DMS114 treated with DMSO at 0.1 percent for 48 hours (cell line): Measurements from ENCODE around the gene FBXL17.

Source experiments
- DNase-seq: peaks from one replicate; lab custom pipeline; 2025; ENCODE audit not compliant: unreplicated experiment; lab: John Stamatoyannopoulos, UW

FBXL17 gene

DNA sequence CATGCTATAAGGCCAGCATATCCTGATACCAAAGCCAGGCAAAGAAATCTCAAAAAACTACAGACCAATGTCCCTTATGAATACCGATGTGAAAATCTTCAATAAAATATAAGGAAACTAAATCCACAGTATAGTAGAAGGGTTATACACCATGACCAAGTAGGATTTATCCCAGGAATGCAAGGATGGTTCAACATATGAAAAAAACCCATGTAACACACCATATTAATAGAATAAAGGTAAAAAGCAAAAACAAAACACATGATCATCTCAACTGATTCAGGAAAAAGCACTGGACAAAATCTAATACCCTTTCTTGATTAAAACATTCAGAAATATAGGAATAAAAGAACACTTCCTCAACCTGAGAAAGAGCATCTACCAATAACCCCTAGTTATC, 6.1 kb downstream of the FBXL17 start:
- no peak for DNase-seq

DNA sequence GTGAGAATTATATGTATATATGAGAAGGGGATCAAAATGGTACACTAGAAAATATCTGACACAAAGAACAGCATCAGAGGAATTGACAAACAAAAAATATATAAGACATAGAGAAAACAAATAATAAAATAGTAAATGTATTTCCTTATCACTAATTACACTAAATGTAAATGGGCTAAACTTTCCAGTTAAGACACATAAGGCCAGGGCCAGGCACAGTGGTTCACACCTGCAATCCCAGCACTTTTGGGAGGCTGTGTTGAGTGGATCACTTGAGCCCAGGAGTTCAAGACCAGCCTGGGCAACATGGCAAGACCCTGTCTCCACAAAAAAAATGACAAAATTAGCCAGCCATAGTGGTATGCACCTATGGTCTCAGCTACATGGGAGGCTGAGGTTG, 8.5 kb downstream of the FBXL17 start:
- DNase-seq, result no peak

DNA sequence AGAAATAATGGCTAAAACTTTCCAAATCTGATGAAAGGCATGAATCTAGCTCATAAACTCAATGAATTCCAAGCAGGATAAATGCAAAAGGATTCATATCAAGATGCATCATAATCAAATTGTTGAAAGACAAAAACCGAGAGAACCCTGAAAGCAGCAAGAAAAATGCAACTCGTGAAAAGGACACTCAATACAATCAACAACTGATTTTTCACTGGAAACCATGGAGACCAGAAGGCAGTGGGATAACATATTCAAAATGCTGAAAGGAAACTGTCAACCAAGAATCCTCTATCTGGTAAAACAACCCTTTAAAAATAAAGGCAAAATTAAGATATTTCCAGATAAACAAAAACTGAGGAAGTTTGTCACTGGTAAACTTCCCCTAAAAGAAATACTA, 9.5 kb downstream of the FBXL17 start:
- no peak for DNase-seq

DNA sequence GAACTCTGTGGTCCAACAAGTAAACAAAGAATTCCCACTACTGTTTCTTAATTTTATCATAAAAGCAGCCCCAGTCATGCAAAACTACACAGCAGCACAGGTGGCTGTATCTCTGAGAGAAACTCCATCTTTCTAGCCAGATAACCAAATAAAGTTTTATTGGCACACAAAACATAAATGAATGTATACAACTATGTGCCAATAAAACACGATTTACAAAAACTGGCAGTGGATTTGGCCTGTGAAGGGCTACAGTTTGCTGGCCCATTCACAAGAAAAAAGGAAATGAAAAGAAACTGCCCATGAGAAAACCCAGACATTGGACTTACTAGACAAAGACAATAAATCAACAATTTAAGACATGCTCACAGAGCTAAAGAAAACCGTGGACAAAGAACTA, 10.6 kb downstream of the FBXL17 start:
- DNase-seq, result no peak

DNA sequence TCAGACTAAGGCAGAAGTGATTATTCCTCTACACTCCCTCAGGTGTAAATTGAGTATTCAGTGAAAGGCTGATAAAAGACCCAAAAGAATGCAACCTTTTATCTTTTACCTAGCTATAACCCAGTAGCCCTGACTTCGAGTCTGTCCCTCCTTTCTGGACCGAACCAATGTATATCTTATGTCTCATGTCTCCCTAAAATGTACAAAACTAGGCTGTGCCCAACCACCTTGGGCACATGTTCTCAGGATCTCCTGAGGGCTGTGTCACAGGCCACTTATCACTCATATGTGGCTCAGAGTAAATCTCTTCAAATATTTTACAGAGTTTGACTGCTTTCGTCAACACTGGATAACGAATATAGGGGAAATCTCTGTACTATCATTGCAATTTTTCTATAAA, 12.7 kb downstream of the FBXL17 start:
- no peak for DNase-seq

DNA sequence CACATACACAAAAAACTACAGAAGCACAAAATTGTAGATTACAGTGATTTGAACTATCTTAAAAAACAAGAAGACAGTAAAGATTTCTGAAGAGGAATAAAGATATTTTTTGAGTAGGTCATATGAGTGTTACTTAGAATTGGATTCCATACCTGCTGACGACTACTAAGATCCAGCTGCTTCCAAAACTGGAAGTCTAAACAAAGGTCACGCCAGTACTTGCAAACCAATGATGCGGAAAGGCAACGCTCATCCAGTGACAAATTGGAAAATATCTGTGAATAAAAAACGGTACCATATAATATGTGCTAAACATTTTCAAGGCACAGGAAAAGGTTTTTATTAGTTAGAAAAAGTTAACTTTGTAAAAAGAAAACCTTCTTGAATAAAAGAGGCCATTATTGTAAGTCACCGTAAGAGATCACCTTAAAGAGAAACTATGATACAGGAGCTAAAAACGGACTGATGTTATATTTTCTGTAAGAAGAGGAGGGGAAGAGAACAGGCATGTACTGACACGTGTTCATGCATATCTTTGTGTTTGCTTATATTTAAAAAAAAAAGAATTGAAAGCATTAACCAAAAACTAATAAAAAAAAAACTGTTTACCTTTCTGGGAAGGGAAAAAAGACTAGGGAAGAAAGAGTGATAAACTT, 14.1 kb downstream of the FBXL17 start:
- DNase-seq, result no peak

DNA sequence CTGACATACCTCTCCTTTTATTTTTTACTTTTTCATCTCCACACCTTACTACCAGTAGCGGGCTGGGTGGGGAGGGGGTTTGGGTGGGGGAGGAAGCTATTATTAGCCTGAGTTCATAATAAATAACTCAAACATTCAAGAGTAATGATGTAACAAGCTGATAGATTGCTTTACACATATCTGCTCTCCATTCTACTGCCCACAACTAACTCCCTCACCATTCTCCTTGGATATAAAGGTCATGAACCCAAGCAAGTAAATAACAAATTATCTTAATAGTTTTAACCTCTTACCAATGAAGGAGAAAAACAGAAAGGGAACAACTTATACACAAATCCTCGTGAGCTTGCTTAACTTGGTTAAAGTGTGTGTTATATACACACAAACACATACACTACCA, 15.4 kb downstream of the FBXL17 start:
- no peak for DNase-seq

DNA sequence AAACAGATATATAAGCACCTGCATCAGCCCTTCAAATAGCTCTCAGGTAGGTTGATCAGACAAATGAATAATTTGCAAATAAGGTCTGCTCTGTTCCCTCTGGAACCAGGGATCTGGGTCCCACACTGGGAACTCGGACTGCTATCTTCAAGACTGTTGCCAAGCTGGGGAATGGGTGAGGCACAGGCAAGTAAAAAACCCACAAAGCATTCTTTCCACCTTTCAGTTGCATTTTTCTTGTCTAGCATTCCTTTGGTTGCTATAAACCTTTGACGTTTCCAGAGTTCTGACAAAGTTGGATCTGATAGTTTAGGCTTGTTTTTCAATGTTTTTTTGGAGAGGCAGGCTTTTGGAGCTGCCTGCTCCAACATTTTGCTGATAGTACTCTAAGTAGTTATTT, 20.1 kb downstream of the FBXL17 start:
- no peak for DNase-seq

DNA sequence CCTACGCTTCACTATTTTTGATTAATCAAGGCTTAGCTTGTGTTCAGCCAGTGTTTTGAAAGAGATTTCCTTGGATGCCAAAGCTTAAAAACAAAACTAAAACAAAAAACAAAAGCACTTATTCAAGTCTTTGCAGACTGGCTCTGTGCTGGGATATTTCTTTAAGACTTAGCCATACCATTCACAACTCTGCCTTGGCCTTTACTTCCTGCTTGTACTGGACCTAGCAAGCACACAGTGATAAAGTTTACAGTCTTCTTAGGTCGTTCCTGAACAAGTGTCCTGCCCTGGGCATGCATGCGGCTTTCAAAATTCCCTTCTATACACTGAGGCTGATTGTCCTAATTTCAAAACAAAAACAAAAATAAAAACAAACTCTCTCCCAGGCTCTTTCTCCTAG, 20.7 kb downstream of the FBXL17 start:
- no peak for DNase-seq

DNA sequence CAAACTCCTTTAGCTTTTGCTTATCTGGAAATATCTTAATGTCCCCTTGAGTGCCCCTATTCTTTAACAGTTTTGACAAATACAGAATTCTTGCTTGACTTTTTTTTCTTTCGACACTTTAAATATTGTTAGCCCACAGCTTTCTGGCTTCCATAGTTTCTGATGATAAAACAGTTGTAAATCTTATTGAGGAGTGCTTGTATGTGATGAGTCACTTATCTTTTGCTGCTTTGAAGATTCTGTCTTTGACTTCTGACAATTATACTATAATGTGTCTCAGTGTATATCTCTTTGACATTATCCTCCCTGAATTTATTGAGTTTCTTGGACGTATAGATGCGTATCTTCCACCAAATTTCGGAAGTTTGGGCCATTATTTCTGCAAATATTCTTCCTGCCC, 21.6 kb downstream of the FBXL17 start:
- no peak for DNase-seq

DNA sequence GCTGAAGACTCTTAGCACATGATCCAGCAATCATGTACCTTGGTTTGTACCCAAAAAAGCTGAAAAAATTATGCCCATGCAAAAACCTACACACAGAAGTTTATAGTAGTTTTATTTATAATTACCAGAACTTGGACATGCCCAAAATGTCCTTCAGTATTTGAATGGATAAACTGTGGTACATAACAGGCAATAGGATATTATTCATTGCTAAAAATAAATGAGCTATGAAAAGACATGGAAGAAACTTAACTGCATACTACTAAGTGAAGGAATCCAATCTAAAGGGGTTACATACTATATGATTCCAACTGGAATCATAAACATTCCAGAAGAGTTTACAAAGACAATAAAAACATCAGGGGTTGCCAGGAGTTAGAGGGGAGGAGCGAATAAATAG, 25.6 kb downstream of the FBXL17 start:
- no peak for DNase-seq

DNA sequence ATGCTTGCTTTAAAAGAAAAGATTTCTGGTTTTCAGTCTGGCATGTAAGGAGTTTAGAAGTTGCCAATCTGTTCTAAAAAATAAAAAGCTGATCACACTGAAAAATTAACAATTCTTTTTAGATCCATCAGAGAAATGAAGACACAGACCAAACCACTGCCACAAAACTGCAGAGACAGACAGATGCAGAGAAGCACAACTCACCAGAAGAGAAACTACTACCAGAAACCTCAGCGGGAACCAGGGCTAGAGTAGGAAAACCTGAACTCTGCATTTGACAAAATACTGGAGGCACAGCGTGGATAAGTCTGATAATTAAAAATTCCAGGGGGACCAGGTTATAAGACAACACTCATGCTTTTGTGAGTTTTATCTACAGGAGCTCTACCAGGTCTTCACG, 28.8 kb downstream of the FBXL17 start:
- no peak for DNase-seq

DNA sequence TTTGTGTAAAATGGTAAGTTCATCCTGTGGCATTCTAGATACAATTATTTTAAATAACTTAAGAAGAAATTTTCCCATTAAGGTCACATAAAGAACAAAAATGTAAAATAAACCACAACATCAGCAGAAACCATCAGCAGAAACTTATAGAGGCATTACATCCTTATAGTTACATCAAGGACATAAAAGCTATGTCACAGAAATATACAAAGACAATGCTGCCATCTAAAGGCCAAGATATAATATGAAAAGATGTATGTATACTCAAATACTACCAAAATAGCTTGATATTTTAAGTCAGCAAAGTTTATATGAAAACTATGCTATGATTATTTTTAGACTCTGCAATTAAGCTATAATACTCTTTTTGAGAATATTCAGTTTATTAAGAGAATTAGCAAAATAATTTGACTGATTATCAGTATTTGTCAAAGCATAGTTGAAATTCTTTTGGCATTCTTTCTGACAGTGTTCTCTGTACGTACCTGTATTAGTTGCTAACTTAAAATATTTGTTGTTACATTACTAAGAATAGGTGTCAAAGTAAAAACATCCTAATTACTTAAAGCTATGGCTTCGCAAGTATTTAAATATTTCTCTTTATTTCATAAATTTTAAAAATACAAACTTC, 36.2 kb downstream of the FBXL17 start:
- DNase-seq, result peak; percentile 74

DNA sequence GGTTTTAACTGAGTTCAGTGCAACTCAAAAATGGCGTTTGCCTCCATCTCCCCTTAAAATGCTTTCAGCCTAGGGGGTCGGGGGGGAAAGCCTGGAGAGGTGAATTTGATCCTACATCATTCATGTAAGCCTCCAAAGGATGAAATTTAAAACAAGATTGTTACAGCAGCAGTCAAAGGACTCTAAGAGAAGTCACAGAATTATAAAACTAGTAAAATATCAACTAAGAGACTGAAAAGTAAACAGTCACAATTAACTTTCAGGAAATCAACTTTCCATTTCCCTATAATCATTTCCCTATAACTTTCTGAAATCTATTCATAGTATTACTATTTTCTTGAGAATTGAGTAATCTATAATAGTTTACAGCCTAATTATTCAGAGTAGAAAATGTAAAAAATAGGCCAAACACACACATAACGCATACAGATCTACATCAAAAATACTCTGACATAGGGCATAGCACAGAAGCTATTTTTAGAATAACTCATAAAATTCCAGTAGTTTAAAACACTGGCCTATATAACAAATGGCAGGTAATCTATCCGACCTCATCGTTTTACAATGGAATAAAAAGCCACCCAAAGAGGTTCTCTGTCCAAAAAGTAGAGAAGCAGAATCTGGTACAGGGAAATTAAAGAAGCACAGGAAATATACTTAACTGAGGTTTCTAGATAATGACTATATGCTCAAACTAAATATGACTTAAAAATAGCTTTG, 37.6 kb downstream of the FBXL17 start:
- DNase-seq, result no peak

DNA sequence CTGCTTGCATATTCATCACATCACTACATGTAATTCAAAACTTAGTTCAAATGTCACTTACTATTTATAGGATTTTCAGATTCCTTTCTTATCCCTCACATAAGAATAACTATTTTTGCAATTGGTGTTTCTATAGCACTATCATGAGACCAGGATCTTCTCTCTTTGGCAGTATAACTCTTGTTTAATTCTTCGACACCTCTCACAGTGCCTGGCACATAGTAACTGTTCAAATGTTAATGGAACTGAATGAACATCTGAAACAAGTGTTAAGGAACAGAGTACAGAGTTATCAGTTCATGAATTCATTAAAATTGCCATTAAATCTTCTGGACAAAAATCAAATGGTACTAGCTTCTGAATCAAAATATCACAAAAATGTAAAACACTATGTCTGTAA, 40.0 kb downstream of the FBXL17 start:
- no peak for DNase-seq

DNA sequence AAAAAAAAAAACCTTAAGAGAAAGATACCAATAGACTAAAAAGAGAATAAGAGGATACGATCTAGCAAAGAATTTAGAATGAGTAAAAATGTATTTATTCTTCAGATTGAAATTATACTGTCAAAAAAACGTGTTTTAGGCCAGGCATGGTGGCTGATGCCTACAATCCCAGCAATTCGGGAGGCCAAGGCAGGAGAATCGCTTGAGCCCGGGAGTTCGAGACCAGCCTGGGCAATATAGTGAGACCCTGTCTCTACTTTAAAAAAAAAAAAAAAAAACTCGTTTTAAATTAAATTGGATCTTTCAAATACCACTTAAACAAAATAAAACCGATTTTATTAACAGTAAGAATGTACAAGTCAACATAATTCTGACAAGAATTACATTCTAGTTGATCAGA, 41.8 kb downstream of the FBXL17 start:
- DNase-seq, result no peak

DNA sequence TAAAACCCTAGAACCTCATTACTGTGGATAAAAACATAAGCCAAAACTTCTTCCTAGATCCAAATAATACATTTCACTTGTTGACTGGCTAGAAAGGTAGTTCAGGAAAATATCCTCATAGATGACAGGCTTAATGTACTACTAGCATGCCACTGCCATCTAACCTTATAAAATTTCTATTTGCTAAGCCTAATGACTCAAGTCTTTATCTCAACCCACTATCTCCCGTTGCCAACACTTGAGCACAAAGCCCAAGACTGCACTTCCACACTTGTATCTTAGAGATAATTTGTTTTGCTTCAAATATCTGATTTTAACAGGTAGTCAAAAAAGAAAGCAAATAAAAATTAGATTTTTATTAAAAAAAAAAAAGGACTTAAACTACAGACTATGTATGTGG, 42.7 kb downstream of the FBXL17 start:
- DNase-seq, result no peak

DNA sequence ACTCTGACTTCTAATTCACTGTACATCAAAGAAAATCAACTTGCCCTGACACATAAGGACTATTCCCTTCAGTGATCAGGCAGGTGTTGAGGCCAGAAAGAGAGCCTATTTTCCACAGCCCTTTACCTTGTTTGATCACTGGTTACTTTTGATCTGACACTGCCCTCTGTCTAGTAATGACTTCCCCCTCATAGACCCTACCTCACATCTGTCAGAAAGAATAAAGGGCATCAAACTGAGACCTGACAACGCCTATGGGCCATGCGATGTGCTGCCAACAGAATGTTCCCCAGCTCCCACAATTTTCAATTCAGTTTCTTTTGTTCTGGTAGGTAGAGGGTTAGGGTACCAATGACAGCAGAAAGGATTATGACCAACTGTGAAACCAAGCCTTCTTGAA, 47.7 kb downstream of the FBXL17 start:
- no peak for DNase-seq

DNA sequence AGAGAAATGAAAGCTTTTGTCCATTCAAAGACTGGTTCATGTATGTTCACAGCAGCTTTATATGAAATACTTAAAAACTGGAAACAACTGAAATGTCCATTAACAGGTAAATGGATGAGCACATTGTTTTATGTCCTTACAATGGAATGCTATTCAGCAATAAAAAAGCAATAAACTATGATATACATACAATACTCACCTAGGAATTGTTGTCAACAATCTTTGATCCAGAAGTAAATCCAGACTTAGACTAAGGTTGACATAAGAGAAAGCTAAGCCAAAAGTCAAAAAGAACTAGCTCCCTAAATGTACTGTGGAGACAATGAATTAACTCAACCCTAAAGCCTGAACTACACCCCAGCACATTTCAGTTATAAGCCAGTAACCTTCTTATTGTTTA, 54.9 kb downstream of the FBXL17 start:
- no peak for DNase-seq

DNA sequence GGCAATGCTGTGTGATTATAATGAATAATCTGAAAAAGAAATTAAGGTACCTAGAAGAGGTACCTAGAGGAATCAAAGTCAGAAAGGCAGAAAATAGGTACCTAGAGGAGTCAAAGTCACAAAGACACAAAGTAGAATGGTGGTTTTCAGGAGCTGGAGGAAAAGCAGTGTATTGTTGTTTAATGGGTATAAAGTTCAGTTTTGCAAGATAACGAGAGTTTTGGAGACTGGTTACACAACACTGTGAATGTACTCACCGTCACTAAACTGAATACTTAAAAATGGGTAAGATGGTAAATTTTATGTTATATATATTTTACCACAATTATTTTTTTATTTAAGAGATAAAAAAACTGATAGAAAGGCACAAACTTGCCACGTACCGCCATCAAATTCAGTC, 57.0 kb downstream of the FBXL17 start:
- no peak for DNase-seq

DNA sequence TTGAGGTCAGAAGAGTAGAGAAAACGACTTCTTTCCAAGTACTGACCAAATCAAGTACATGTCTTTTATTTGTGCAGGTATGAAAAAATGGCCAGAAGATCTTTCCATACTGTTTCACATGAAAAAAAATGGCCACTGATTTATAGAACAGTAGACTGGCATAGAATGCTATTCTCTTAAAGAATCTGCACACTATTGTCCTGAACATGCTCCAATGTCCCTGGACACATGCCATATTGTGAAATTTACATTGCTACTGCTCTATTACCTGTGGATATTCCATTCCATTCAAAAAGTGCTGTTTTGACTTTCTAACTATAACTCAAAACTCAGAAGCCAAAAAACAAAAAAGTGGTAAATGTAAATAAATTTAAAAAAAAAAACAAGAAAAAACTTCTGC, 60.6 kb downstream of the FBXL17 start:
- no peak for DNase-seq

DNA sequence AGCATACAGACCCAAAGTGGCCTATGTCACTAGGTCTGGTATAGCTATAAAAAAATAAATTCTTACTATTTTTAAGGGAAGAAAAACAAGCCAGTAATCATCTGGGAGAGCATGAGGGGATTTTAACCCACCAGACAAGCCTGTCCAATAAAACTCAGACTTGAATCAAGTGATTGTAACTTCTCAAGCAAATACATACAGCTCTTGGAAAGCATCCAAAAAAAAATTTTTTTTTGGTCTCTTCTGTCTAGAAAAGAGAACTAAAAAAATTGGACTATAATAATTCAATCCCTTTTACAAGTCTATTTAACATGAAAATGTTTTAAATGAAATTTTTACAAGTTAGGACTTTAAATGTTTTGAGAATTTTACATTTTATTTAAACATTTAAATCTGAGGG, 61.7 kb downstream of the FBXL17 start:
- DNase-seq, result no peak

DNA sequence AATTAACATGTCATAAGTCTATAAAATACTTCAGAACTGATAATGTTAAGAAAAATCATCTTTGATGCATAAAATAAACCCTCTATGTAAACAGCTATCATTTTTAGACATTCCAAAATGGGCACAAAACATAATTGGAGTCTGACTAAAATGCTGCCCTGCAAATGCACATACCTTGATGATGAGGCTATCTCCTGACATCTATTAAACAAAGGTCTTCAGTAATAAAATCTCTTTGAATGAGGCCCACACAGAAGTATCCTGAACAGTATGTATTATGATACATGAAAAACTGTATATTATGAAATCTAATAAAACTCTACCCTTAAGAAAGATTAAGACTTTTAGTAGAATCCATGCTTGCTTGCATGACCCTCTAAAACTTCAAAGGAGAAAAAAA, 66.1 kb downstream of the FBXL17 start:
- no peak for DNase-seq
